ENCODE data around the gene PTPRD. TPM values are rescaled to one million over a fixed set of nuclear protein-coding genes. Genes with fewer than 3 reads are reported as not detected.

PTPRD gene
- total and polyA plus RNA-seq, 2 experiments from 2014 or later = 11.5 to 58.0 TPM

DNA sequence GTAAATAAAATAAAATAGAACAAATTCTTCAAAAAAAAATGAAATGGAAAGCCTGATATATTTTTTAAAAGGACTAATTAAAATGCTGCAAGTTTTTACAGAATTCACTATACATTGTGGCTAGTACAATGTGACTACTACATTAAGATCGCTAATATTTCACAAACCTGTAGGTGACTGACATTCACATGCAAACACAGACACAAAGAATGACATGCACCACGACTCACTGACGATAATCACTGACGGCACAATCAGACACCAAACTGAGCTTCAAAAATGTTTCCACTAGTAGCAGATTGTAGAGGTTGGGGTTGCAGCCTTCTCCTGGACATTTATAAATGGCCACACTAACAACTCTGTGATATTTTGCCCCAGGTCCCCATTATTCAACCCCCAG, 2175.5 kb downstream of the PTPRD start:
- Mint-ChIP-seq H3K4me3 (no peak overlapping the region), H3K4me1 (peaks cover 6% of the 10 kb centered on the region; the same call in 2 of the 3 replicates), H3K27ac (no peak overlapping the region), H3K36me3 (ENCODE audit: low read depth) (no peaks in the 10 kb centered on the region), H3K27me3 (ENCODE audit: insufficient read depth, low read depth, poor library complexity) (no peaks in the 10 kb centered on the region), H3K9me3 (no peaks in the 10 kb centered on the region)
- Histone ChIP-seq H3K9me2 (ENCODE audit: insufficient read depth) (no peaks in the 10 kb centered on the region), H3K27me3 (ENCODE audit: insufficient read depth) (no peaks in the 10 kb centered on the region), H3K79me2 (replicated peaks; ENCODE audit: insufficient read depth) (no peaks in the 10 kb centered on the region), H4K20me1 (replicated peaks; ENCODE audit: insufficient read depth) (no peaks in the 10 kb centered on the region), H3K36me3 (ENCODE audit: insufficient read depth) (no peaks in the 10 kb centered on the region), H3K4me2 (no peak overlapping the region), H3K27ac (ENCODE audit: low read depth) (no peak overlapping the region), H2AFZ (no peak overlapping the region), H3K4me1 (ENCODE audit: insufficient read depth) (peaks cover 6% of the 10 kb centered on the region), H3K4me3 (no peak overlapping the region), H3F3A (replicated peaks; ENCODE audit: low read depth) (no peaks in the 10 kb centered on the region)
- ATAC-seq (no peak), DNase-seq (ENCODE audit: low spot score) (no peak)
- TF ChIP-seq, protein P1, sequence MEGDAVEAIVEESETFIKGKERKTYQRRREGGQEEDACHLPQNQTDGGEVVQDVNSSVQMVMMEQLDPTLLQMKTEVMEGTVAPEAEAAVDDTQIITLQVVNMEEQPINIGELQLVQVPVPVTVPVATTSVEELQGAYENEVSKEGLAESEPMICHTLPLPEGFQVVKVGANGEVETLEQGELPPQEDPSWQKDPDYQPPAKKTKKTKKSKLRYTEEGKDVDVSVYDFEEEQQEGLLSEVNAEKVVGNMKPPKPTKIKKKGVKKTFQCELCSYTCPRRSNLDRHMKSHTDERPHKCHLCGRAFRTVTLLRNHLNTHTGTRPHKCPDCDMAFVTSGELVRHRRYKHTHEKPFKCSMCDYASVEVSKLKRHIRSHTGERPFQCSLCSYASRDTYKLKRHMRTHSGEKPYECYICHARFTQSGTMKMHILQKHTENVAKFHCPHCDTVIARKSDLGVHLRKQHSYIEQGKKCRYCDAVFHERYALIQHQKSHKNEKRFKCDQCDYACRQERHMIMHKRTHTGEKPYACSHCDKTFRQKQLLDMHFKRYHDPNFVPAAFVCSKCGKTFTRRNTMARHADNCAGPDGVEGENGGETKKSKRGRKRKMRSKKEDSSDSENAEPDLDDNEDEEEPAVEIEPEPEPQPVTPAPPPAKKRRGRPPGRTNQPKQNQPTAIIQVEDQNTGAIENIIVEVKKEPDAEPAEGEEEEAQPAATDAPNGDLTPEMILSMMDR (conservative IDR thresholded peaks at IDR 0.05; ENCODE audit: low read depth in 2 of 2) = no peak
- TF ChIP-seq, protein P2, sequence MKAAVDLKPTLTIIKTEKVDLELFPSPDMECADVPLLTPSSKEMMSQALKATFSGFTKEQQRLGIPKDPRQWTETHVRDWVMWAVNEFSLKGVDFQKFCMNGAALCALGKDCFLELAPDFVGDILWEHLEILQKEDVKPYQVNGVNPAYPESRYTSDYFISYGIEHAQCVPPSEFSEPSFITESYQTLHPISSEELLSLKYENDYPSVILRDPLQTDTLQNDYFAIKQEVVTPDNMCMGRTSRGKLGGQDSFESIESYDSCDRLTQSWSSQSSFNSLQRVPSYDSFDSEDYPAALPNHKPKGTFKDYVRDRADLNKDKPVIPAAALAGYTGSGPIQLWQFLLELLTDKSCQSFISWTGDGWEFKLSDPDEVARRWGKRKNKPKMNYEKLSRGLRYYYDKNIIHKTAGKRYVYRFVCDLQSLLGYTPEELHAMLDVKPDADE (IDR thresholded peaks at IDR 0.05) = no peak
- TF ChIP-seq STAT1 (IDR thresholded peaks at IDR 0.05; ENCODE audit: unreplicated experiment) (no peak), JUNB (IDR thresholded peaks at IDR 0.05; ENCODE audit: unreplicated experiment) (no peak), NANOG (IDR thresholded peaks at IDR 0.05; ENCODE audit: borderline replicate concordance) (no peak), EZH2phosphoT487 (IDR thresholded peaks at IDR 0.05; ENCODE audit: unreplicated experiment) (no peak), ZNF114 (CRISPR knock-in tag; IDR thresholded peaks at IDR 0.05) (no peak), EZH2 (IDR thresholded peaks at IDR 0.05; ENCODE audit: low read depth, unreplicated experiment) (no peak), CREB1 (CRISPR knock-in tag; IDR thresholded peaks at IDR 0.05; ENCODE audit: low read depth) (no peak), POLR2AphosphoS5 (IDR thresholded peaks at IDR 0.05; ENCODE audit: low read depth) (no peak), ZNF331 (CRISPR knock-in tag; IDR thresholded peaks at IDR 0.05; ENCODE audit: low read depth) (no peak)
- TF ChIP-seq, protein P3, sequence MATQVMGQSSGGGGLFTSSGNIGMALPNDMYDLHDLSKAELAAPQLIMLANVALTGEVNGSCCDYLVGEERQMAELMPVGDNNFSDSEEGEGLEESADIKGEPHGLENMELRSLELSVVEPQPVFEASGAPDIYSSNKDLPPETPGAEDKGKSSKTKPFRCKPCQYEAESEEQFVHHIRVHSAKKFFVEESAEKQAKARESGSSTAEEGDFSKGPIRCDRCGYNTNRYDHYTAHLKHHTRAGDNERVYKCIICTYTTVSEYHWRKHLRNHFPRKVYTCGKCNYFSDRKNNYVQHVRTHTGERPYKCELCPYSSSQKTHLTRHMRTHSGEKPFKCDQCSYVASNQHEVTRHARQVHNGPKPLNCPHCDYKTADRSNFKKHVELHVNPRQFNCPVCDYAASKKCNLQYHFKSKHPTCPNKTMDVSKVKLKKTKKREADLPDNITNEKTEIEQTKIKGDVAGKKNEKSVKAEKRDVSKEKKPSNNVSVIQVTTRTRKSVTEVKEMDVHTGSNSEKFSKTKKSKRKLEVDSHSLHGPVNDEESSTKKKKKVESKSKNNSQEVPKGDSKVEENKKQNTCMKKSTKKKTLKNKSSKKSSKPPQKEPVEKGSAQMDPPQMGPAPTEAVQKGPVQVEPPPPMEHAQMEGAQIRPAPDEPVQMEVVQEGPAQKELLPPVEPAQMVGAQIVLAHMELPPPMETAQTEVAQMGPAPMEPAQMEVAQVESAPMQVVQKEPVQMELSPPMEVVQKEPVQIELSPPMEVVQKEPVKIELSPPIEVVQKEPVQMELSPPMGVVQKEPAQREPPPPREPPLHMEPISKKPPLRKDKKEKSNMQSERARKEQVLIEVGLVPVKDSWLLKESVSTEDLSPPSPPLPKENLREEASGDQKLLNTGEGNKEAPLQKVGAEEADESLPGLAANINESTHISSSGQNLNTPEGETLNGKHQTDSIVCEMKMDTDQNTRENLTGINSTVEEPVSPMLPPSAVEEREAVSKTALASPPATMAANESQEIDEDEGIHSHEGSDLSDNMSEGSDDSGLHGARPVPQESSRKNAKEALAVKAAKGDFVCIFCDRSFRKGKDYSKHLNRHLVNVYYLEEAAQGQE (IDR thresholded peaks at IDR 0.05; ENCODE audit: unreplicated experiment) = no peak
- TF ChIP-seq, protein P4, sequence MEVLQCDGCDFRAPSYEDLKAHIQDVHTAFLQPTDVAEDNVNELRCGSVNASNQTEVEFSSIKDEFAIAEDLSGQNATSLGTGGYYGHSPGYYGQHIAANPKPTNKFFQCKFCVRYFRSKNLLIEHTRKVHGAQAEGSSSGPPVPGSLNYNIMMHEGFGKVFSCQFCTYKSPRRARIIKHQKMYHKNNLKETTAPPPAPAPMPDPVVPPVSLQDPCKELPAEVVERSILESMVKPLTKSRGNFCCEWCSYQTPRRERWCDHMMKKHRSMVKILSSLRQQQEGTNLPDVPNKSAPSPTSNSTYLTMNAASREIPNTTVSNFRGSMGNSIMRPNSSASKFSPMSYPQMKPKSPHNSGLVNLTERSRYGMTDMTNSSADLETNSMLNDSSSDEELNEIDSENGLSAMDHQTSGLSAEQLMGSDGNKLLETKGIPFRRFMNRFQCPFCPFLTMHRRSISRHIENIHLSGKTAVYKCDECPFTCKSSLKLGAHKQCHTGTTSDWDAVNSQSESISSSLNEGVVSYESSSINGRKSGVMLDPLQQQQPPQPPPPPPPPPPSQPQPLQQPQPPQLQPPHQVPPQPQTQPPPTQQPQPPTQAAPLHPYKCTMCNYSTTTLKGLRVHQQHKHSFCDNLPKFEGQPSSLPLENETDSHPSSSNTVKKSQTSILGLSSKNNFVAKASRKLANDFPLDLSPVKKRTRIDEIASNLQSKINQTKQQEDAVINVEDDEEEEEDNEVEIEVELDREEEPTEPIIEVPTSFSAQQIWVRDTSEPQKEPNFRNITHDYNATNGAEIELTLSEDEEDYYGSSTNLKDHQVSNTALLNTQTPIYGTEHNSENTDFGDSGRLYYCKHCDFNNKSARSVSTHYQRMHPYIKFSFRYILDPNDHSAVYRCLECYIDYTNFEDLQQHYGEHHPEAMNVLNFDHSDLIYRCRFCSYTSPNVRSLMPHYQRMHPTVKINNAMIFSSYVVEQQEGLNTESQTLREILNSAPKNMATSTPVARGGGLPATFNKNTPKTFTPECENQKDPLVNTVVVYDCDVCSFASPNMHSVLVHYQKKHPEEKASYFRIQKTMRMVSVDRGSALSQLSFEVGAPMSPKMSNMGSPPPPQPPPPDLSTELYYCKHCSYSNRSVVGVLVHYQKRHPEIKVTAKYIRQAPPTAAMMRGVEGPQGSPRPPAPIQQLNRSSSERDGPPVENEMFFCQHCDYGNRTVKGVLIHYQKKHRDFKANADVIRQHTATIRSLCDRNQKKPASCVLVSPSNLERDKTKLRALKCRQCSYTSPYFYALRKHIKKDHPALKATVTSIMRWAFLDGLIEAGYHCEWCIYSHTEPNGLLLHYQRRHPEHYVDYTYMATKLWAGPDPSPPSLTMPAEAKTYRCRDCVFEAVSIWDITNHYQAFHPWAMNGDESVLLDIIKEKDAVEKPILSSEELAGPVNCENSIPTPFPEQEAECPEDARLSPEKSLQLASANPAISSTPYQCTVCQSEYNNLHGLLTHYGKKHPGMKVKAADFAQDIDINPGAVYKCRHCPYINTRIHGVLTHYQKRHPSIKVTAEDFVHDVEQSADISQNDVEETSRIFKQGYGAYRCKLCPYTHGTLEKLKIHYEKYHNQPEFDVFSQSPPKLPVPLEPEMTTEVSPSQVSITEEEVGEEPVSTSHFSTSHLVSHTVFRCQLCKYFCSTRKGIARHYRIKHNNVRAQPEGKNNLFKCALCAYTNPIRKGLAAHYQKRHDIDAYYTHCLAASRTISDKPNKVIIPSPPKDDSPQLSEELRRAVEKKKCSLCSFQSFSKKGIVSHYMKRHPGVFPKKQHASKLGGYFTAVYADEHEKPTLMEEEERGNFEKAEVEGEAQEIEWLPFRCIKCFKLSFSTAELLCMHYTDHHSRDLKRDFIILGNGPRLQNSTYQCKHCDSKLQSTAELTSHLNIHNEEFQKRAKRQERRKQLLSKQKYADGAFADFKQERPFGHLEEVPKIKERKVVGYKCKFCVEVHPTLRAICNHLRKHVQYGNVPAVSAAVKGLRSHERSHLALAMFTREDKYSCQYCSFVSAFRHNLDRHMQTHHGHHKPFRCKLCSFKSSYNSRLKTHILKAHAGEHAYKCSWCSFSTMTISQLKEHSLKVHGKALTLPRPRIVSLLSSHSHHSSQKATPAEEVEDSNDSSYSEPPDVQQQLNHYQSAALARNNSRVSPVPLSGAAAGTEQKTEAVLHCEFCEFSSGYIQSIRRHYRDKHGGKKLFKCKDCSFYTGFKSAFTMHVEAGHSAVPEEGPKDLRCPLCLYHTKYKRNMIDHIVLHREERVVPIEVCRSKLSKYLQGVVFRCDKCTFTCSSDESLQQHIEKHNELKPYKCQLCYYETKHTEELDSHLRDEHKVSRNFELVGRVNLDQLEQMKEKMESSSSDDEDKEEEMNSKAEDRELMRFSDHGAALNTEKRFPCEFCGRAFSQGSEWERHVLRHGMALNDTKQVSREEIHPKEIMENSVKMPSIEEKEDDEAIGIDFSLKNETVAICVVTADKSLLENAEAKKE (CRISPR knock-in tag; IDR thresholded peaks at IDR 0.05) = no peak
